GM12878 (cell line): ENCODE results near the gene CYSRT1. TPM values are rescaled to one million over a fixed set of nuclear protein-coding genes. Genes with fewer than 3 reads are reported as not detected.

Experiments used
- BCL3 ChIP-seq: IDR thresholded peaks from 2 replicates; pipeline ENCODE4 v1.6.1; 2011; ENCODE audit warnings: borderline replicate concordance, low read depth, mild to moderate bottlenecking, moderate library complexity, low read length; ENCODE audit not compliant: insufficient read depth, poor library complexity, severe bottlenecking
- CTCF ChIP-seq, 3 experiments: IDR thresholded peaks in 2 of 3; conservative IDR thresholded peaks in 1 of 3; 2 replicates each; pipeline ENCODE4 v1.5.1; 2011; ENCODE audit warnings: low read depth in 3 of 3, low read length in 3 of 3, mild to moderate bottlenecking in 3 of 3, control low read depth in 2 of 3, moderate library complexity in 2 of 3, inconsistent platforms in 1 of 3, mixed read lengths in 1 of 3; ENCODE audit not compliant: control insufficient read depth in 2 of 3, insufficient read depth in 1 of 3; ENCODE audit errors: extremely low read depth in 1 of 3
- ESRRA ChIP-seq: IDR thresholded peaks from 2 replicates; pipeline ENCODE4 v1.6.1; 2012; ENCODE audit warnings: mild to moderate bottlenecking, low read length, improper control_type of control experiment
- JUNB ChIP-seq: IDR thresholded peaks from 2 replicates; pipeline ENCODE4 v1.6.1; 2016; ENCODE audit warnings: antibody characterized with exemption, mild to moderate bottlenecking
- JUND ChIP-seq: IDR thresholded peaks from 2 replicates; pipeline ENCODE4 v1.6.1; 2012; ENCODE audit warnings: low read depth, mild to moderate bottlenecking, low read length, improper control_type of control experiment, moderate library complexity
- MAX ChIP-seq: IDR thresholded peaks from 2 replicates; pipeline ENCODE4 v1.6.1; 2012; ENCODE audit warnings: low read depth, low read length, improper control_type of control experiment
- NR2F1 ChIP-seq: fragments of 450-650 bp; conservative IDR thresholded peaks from 2 replicates; pipeline ENCODE4 v1.6.1; 2017; ENCODE audit warnings: mild to moderate bottlenecking
- POLR2AphosphoS5 ChIP-seq: IDR thresholded peaks from 2 replicates; pipeline ENCODE4 v1.6.1; 2011; ENCODE audit warnings: mild to moderate bottlenecking, low read length, inconsistent platforms
- RFX5 ChIP-seq: IDR thresholded peaks from 2 replicates; pipeline ENCODE4 v1.6.1; 2011; ENCODE audit warnings: low read depth, low read length, improper control_type of control experiment
- TAF1 ChIP-seq: IDR thresholded peaks from 2 replicates; pipeline ENCODE4 v1.6.1; 2011; ENCODE audit warnings: mild to moderate bottlenecking, low read depth, low read length, borderline replicate concordance
- USF1 ChIP-seq: IDR thresholded peaks from 2 replicates; pipeline ENCODE4 v1.6.1; 2011; ENCODE audit warnings: borderline replicate concordance, low read depth, mild to moderate bottlenecking, moderate library complexity, mixed read lengths, low read length; ENCODE audit not compliant: insufficient read depth; ENCODE audit errors: extremely low read length
- USF2 ChIP-seq: IDR thresholded peaks from 2 replicates; pipeline ENCODE4 v1.6.1; 2011; ENCODE audit warnings: low read depth, low read length, improper control_type of control experiment, borderline replicate concordance
- YBX1 ChIP-seq: fragments of 450-650 bp; IDR thresholded peaks from 2 replicates; pipeline ENCODE4 v1.6.1; 2016; ENCODE audit warnings: antibody characterized with exemption
- ZBTB11 ChIP-seq: fragments of 450-650 bp; formaldehyde crosslinking; IDR thresholded peaks from 2 replicates; pipeline ENCODE4 v1.5.0; 2022; ENCODE audit warnings: mild to moderate bottlenecking, missing genetic modification characterization
- ZBTB40 ChIP-seq: fragments of 450-650 bp; IDR thresholded peaks from 2 replicates; pipeline ENCODE4 v1.6.1; 2016; ENCODE audit warnings: mild to moderate bottlenecking, moderate library complexity, borderline replicate concordance
- ZSCAN29 ChIP-seq: fragments of 450-650 bp; IDR thresholded peaks from 2 replicates; pipeline ENCODE4 v1.6.1; 2017; ENCODE audit warnings: mild to moderate bottlenecking, moderate library complexity
- polyA plus RNA-seq, 11 experiments: library from polyadenylated mRNA; depleted of rRNA in 4 of 11; unstranded in 6 of 11; stranded (reverse) in 5 of 11; fragments of >200 nt; fragmentation: Nextera tagmentation in 4 of 11; fragmentation: Illumina TruSeq in 1 of 11; extraction: Ambion mirVana in 4 of 11; extraction: Trizol in 1 of 11; gene quantifications; 1 replicate in 1 of 11; 2 replicates in 10 of 11; pipeline versions ENCODE4 v1.2.1 to v1.2.3, GENCODE V29; 2011 to 2016; ENCODE audit warnings: inconsistent platforms in 2 of 11, missing spikeins in 2 of 11, low read depth in 1 of 11
- total RNA-seq, 4 experiments: library from RNA; depleted of rRNA in 3 of 4; stranded (reverse); fragments of >200 nt in 3 of 4; fragmentation: Illumina TruSeq in 1 of 4; extraction: Trizol in 1 of 4; gene quantifications; 2 replicates each; pipeline versions ENCODE4 v1.2.1 to v1.2.3, GENCODE V29; 2013 to 2021

The CYSRT1 gene
- total and polyA plus RNA-seq, 10 of the 15 experiments (the other 5 are each of a cell fraction or from before 2014, with no cell fraction given), result 0.24 to 3.6 (median 0.97) TPM; not detected in 1

GRCh38 chr9:137240318-137240840 is 15.4 kb downstream of the CYSRT1 start (continued):
- no peak for TF ChIP-seq ZBTB11 (CRISPR knock-in tag)
- no peak for TF ChIP-seq RFX5
- TF ChIP-seq CTCF (IDR thresholded peaks at IDR 0.05 in 2 of 3, conservative IDR thresholded peaks at IDR 0.05 in 1 of 3; ENCODE audit: control insufficient read depth in 2 of 3, extremely low read depth in 1 of 3, insufficient read depth in 1 of 3, low read depth in 3 of 3, low read length in 3 of 3), result peak in 2 of 3 experiments; percentile 14 to 23; a peak in 2 of 6 replicates
- TF ChIP-seq JUNB, result no peak
- TF ChIP-seq ZSCAN29, result no peak
- no peak for TF ChIP-seq YBX1
- TF ChIP-seq POLR2AphosphoS5, result no peak; the same call in 1 of the 2 replicates
- no peak for TF ChIP-seq USF1
- peak; percentile 91 for TF ChIP-seq NR2F1
- no peak for TF ChIP-seq ESRRA
- no peak for TF ChIP-seq BCL3
- TF ChIP-seq MAX, result peak; percentile 78
- no peak; the same call in 1 of the 2 replicates for TF ChIP-seq TAF1
- no peak for TF ChIP-seq ZBTB40
- TF ChIP-seq USF2, result peak; percentile 48
- TF ChIP-seq JUND, result no peak
